Activated CD4-positive, alpha-beta T cell treated with anti-CD3 and anti-CD28 coated beads, Interleukin-2, amount 10 ng/mL, durations not matched to agents 24 days and 14 days (primary cell): ENCODE data around the gene SULT1C4. TPM values are rescaled to one million over a fixed set of nuclear protein-coding genes. Genes with fewer than 3 reads are reported as not detected.
"Not testable (repeated sequence)": the region's sequence is repeated elsewhere in the genome, so short reads cannot be mapped to it uniquely, and the experiment has no call there.

Experiments used
- DNase-seq: peaks from one replicate; pipeline ENCODE4 v3.0.0; 2022
- H3K27ac Mint-ChIP-seq: one replicate; pipeline ENCODE4 v1.8.0; 2022; ENCODE audit warnings: mild to moderate bottlenecking, mixed read lengths
- H3K27me3 Mint-ChIP-seq: one replicate; pipeline ENCODE4 v1.8.0; 2022; ENCODE audit warnings: mixed read lengths
- H3K36me3 Mint-ChIP-seq: one replicate; pipeline ENCODE4 v1.8.0; 2022; ENCODE audit warnings: low read depth, mild to moderate bottlenecking, mixed read lengths
- H3K4me1 Mint-ChIP-seq: one replicate; pipeline ENCODE4 v1.8.0; 2021; ENCODE audit warnings: mixed read lengths
- H3K4me3 Mint-ChIP-seq: one replicate; pipeline ENCODE4 v1.8.0; 2022; ENCODE audit warnings: mild to moderate bottlenecking, moderate library complexity, mixed read lengths
- H3K9me3 Mint-ChIP-seq: one replicate; pipeline ENCODE4 v1.8.0; 2021; ENCODE audit warnings: mixed read lengths
- intact Hi-C: fragments of 100-400 bp; cut with micrococcal nuclease; formaldehyde crosslinking; loops from one replicate; pipeline ENCODE4 v1.15.1; 2023
- total RNA-seq: library from RNA; stranded (reverse); gene quantifications from 2 replicates; pipeline ENCODE4 v1.2.3, GENCODE V29; 2022

Gene SULT1C4
- not detected in 2 replicates for total RNA-seq

DNA sequence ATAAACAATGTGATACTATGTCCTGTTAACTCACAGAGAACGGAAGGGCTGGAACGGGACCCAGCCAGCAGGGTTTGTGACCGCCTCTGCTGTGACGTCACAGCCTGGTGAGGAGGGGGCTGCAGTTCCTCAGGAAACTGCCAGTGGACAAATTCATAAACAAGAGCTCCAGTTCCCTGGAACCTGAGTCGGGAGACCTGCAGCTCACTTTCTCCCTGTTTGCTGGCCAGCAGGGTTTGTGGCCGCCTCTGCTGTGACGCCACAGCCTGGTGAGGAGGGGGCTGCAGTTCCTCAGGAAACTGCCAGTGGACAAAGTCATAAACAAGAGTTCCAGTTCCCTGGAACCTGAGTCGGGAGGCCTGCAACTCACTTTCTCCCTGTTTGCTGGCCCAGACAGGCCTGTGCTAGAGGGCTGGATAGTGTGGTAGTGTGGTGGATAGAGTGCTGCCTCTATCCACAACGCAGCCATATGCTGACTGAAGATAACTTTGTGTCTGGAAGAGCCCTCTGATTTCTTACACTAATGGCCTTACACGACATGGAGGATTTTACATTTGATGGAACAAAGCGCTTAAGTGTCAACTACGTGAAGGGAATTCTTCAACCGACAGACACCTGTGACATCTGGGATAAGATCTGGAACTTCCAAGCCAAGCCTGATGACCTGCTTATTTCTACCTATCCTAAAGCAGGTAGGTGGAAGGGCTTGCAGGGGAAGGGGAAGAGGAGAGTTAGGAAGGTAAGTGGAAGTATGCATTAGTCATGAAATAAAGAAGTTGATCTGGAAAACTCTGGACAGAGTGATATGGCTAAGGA lies at the start of gene SULT1C4:
TSS of gene SULT1C4 (plus strand) at position 140 of the 816 bp plus-strand sequence. CDS start at position 524, 384 bp downstream.
- H3K4me3 Mint-ChIP-seq, result no peak within 1 kb of the TSS
- H3K27me3 Mint-ChIP-seq, result peaks cover 12% of the 10 kb centered on the region
- no peaks in the 10 kb centered on the region for H3K9me3 Mint-ChIP-seq
- H3K4me1 Mint-ChIP-seq, result no peaks in the 10 kb centered on the region
- intact Hi-C loops, result no loop called here
- H3K27ac Mint-ChIP-seq, result no peak within 1 kb of the TSS
- no peaks in the 10 kb centered on the region for H3K36me3 Mint-ChIP-seq
- DNase-seq, result no peak

DNA sequence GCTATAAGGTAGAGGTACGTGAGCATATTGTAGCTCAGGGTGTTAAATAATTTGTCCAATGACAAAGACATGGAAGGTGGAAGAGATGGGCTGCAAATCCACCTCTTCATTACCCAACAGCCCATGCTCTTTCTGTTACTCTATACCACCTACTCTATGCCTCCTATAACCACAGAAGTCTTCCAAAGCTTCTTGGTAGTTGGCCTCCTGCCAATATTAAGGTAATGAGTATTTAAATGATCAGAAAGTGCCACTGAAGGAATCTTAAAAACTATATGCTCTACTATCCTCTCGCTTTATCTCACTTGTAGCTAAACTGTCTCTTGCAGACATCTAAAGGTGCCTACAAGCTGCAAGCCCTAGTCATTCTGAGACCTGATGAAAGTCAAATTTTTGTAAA lies 48.0 kb upstream of the SULT1C4 start:
- intact Hi-C loops, result no loop called here
- Mint-ChIP-seq H3K27ac (no peak overlapping the region), H3K27me3 (peaks cover 5% of the 10 kb centered on the region), H3K36me3 (no peaks in the 10 kb centered on the region), H3K4me1 (no peaks in the 10 kb centered on the region), H3K4me3 (no peak overlapping the region), H3K9me3 (no peaks in the 10 kb centered on the region)
- DNase-seq, result no peak

DNA sequence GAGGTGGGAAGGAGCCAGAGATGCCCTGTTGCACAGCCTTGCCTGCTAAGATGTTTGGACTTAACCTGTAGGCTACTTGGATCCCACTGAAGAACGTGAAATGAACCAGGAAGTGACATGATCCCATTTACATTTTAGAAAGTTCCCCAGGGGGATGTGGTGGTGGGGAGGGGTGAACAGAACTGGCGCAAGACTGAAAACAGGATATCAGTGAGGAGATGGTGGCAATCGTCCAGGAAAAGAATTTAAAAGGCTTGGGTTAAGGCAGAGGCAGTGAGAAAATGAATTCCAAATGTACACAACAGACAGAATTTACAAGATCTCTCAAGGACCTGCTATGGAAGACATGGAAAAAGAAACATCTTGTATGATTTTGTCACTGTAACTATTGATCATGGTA lies 46.8 kb upstream of the SULT1C4 start:
- H3K9me3 Mint-ChIP-seq, result no peaks in the 10 kb centered on the region
- DNase-seq, result no peak
- H3K4me1 Mint-ChIP-seq, result no peaks in the 10 kb centered on the region
- peaks cover 7% of the 10 kb centered on the region for H3K27me3 Mint-ChIP-seq
- no peaks in the 10 kb centered on the region for H3K36me3 Mint-ChIP-seq
- no peak overlapping the region for H3K27ac Mint-ChIP-seq
- intact Hi-C loops, result no loop called here
- H3K4me3 Mint-ChIP-seq, result no peak overlapping the region

DNA sequence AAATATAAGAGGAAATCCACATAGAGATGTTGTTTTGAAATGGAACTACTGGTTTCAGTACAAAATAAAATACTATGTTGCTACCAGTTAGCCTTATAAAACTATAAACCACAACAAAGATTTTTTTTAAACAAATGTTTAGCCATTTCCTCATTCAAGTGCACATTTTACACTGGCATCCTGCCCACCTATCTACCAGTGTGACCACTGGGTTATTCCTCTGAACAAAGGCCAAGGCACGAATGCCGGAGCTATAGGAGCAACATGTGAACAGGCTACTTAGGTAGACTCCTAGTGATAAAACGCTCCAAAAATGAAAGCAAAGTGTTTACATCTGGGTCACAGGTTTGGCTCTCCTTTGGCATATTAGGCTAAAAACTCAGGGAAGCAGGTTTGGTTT lies 31.8 kb upstream of the SULT1C4 start:
- H3K4me3 Mint-ChIP-seq, result no peak overlapping the region
- intact Hi-C loops, result no loop called here
- peaks cover 20% of the 10 kb centered on the region for H3K27me3 Mint-ChIP-seq
- H3K9me3 Mint-ChIP-seq, result no peaks in the 10 kb centered on the region
- no peaks in the 10 kb centered on the region for H3K4me1 Mint-ChIP-seq
- no peaks in the 10 kb centered on the region for H3K36me3 Mint-ChIP-seq
- no peak overlapping the region for H3K27ac Mint-ChIP-seq
- DNase-seq, result no peak

DNA sequence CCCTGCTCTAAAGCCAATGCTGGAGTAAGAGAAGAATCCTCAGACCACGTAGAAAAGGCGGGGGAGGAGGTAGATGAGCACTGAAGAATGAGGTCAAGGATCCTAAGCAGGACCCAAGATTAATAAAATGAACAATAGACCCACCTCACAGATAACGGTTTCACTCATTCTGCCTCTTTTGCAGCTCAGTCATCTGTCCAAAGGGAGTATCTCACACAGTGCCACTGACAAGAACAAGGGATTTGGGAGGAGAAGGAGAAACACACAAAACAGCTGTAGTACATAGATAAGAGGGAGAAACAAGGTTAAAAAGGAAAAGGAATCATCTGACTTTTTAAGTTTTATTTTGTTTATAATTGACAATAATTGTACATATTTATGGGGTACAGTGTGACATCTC lies 30.9 kb upstream of the SULT1C4 start:
- Mint-ChIP-seq H3K4me1 (no peaks in the 10 kb centered on the region), H3K4me3 (no peak overlapping the region)
- intact Hi-C loops, result no loop called here

DNA sequence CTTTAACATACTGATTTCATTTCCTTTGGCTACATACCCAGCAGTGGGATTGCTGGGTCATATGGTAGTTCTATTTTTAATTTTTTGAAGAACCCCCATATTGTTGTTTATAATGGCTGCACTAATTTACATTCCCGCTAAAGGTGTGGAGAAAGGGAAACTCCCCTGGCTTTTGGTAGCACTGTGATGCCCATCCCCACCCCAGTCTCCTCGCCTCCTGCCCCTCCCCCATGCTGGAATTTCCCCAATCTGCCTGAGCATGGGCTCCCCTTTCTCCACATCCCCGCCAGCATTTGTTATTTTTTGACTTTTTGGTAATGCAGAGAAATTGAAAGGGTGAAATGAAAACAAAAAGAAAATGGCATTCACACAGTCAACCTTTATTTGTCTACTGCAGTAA lies 30.0 kb upstream of the SULT1C4 start:
- H3K4me3 Mint-ChIP-seq, result no peak overlapping the region
- H3K9me3 Mint-ChIP-seq, result no peaks in the 10 kb centered on the region
- H3K4me1 Mint-ChIP-seq, result no peaks in the 10 kb centered on the region
- H3K27me3 Mint-ChIP-seq, result peaks cover 16% of the 10 kb centered on the region
- H3K36me3 Mint-ChIP-seq, result no peaks in the 10 kb centered on the region
- H3K27ac Mint-ChIP-seq, result no peak overlapping the region
- no peak for DNase-seq
- intact Hi-C loops, result no loop called here

More for the DNA sequence above, 30.9 kb upstream of the SULT1C4 start:
- H3K27ac Mint-ChIP-seq, result no peak overlapping the region
- no peak for DNase-seq
- H3K9me3 Mint-ChIP-seq, result no peaks in the 10 kb centered on the region
- H3K36me3 Mint-ChIP-seq, result no peaks in the 10 kb centered on the region
- H3K27me3 Mint-ChIP-seq, result peaks cover 22% of the 10 kb centered on the region

DNA sequence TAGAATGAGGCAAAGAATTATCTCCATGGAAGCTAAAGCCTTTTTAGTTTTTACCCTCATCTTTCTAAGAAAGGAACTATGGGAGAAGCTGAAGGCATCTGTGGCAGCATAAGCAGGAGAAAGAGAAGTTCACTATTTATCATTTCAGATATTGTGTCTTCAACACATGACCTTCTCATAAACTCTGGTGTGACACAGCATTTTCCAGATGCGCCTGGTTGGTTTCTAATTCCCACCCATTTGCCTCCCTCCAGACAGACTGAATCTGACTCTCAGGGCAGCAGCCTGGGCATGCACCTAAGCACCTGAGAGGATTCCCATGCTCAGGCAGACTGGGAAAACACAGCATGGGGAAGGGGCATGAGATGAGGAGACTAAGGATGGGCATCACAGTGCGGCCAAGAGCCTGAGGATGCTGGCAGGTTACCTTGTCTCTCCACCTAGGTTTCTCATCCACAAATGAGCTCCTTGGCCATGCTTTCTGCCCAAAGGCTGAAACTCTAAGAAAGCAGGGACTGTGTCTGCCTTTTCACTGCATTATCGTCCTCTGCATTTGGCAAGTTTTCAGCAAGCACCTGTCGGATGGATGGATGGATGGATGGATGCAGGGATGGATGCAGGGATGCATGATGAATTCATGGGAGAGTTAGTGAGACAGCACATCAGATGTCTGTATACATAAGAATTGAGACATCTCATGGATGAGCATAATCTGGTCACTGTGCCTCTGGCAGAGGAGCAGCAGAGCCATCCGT lies 28.8 kb upstream of the SULT1C4 start:
- Mint-ChIP-seq H3K9me3 (no peaks in the 10 kb centered on the region), H3K36me3 (no peaks in the 10 kb centered on the region), H3K4me1 (no peaks in the 10 kb centered on the region), H3K4me3 (no peak overlapping the region), H3K27me3 (peaks cover 10% of the 10 kb centered on the region), H3K27ac (no peak overlapping the region)
- intact Hi-C loops, result no loop called here
- no peak for DNase-seq

DNA sequence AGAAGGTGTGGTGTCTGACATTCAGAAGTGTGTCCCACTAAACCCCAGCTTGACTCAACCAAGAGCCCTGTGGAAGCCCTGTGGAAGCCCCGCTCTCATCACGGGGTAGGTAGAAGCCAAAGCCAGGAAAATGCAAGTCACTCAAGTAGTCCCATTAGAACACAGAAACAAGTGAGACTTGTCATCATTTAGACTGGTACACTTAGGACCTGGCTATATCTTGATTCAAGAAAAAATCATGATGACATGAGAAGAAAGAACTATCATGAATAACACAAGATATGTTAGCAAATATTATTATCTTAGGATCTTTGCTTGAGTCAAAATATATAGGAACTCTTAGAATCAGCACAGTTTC lies 28.2 kb upstream of the SULT1C4 start:
- no peaks in the 10 kb centered on the region for H3K4me1 Mint-ChIP-seq
- no peak overlapping the region for H3K27ac Mint-ChIP-seq
- intact Hi-C loops, result no loop called here
- no peaks in the 10 kb centered on the region for H3K36me3 Mint-ChIP-seq
- H3K4me3 Mint-ChIP-seq, result no peak overlapping the region
- peaks cover 12% of the 10 kb centered on the region for H3K27me3 Mint-ChIP-seq
- DNase-seq, result no peak
- no peaks in the 10 kb centered on the region for H3K9me3 Mint-ChIP-seq

DNA sequence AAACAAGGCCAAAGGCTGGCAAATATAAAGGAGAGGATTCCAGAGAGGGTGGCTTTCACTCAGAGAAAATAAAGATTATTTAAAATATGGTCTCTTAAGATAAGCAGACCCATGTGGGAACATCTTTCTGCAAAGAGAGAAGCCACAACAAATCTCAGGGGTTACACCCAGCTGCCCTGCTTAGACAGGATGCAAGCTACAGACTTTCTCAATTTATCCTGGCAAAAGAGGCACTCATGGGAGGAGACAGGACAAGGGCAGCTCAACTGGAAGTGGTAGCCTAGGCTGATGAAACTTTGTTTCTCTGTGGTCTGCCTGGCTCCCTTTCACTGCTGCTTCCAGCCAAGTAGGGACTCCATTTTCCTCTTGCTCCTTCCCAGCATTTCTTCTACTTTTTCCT lies 25.9 kb upstream of the SULT1C4 start:
- Mint-ChIP-seq H3K4me3 (no peak overlapping the region), H3K27me3 (peaks cover 12% of the 10 kb centered on the region), H3K9me3 (no peaks in the 10 kb centered on the region), H3K4me1 (no peaks in the 10 kb centered on the region), H3K36me3 (no peaks in the 10 kb centered on the region), H3K27ac (no peak overlapping the region)
- no peak for DNase-seq
- intact Hi-C loops, result no loop called here

DNA sequence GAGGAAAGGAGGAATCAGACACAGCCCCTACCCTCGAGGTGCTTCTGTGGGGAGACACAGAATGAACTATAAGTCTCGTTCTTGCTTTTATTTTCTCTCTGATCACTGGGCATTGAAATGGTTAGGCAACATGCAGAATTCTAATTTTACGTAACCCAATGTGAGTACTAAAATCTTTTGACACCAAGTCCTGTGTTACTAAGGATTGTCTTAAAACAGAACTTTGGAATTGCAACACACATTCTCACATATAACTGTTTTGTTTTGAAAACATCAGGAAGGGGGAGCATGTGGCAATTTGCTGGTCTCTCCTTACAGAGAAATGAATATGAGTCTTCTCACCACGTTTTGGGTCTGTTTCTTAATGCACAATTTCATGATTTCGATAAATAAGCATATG lies 23.6 kb upstream of the SULT1C4 start:
- Mint-ChIP-seq H3K36me3 (no peaks in the 10 kb centered on the region), H3K4me1 (no peaks in the 10 kb centered on the region), H3K4me3 (no peak overlapping the region), H3K27me3 (peaks cover 17% of the 10 kb centered on the region), H3K27ac (no peak overlapping the region), H3K9me3 (no peaks in the 10 kb centered on the region)
- no peak for DNase-seq
- intact Hi-C loops, result no loop called here

DNA sequence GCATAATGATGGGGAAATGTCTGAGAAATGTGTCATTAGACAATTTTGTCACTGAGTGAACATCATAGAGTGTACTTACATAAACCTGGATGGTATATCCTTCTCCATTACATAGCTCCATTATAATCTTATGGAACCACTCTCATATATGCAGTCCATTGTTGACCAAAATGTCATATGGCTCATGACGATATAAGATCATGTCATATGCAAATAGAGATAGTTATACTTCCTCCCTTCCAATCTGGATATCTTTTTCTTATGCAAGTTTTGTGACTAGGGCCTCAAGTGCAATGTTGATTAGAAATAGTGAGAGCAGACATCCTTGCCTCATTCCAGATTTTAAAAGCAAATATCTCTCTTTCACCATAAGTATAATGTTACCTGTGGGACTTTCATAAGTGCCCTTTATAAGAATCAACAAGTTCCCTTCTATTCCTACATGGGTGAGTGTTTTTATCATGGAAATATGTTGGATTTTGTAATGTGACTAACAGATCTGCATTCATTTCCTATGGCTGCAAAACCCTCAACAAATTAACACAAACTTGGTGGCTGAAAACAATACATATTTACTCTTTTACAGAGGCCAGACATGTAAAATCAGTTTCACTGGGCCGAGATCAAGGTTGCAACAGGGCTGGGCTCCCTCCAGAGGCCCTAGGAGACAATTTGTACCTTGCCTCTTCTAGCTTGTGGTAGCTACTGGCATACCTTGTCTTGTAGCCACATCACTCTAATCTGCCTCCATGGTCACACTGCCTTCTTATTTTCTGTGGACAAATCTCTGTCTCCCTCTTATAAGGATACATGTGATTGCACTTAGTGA lies 21.6 kb upstream of the SULT1C4 start:
- no peaks in the 10 kb centered on the region for H3K4me1 Mint-ChIP-seq
- H3K36me3 Mint-ChIP-seq, result no peaks in the 10 kb centered on the region
- intact Hi-C loops, result no loop called here
- H3K27ac Mint-ChIP-seq, result no peak overlapping the region
- peaks cover 20% of the 10 kb centered on the region for H3K27me3 Mint-ChIP-seq
- DNase-seq, result no peak
- H3K9me3 Mint-ChIP-seq, result no peaks in the 10 kb centered on the region
- no peak overlapping the region for H3K4me3 Mint-ChIP-seq

DNA sequence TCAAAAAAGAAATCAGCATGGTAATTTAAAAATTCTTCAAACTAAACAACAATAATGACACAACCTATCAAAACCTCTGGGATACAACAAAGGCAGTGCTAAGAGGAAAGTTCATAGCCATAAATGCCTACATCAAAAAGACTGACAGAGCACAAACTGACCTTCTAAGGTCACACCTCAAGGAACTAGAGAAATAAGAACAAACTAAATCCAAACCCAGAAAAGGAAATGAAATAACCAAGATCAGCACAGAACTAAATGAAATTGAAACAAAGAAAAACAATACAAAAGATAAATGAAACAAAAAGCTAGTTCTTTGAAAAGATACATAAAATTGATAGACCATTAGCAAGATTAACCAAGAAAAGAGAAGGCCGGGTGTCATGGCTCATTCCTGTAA lies 18.4 kb upstream of the SULT1C4 start:
- H3K4me1 Mint-ChIP-seq, DNase-seq, intact Hi-C loops, H3K9me3 Mint-ChIP-seq, H3K27ac Mint-ChIP-seq, H3K36me3 Mint-ChIP-seq, H3K4me3 Mint-ChIP-seq: not testable (repeated sequence)
- peaks cover 19% of the 10 kb centered on the region for H3K27me3 Mint-ChIP-seq

DNA sequence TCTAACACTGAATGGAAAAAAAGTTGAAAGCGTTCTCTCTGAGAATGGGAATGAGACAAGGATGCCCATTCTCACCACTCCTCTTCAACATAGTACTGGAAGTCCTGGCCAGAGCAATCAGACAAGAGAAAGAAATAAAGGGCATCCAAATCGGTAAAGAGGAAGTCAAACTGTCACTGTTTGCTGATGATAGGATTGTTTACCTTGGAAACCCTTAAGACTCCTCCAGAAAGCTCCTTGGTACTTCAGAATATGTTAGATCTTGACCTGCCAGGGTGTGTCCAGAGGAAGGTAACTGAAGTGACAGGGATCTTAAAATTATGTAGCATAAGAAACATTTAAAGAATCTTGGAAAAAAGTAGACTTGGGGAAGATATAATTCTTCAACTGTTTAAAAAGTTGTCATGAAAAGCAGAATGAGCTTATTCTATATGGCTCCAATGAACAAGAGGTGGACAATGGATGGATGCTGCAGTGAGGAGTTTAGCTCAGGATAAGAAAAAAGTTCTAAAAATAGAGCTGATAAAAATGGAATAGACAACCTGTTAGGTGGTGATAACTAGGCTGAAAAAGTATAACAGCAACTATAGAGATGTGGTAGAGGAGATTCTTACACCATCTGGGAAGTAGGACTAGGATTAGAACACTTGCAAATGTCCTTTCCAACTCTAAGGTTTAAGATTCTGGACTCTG lies 16.8 kb upstream of the SULT1C4 start:
- H3K27me3 Mint-ChIP-seq, result peaks cover 20% of the 10 kb centered on the region
- H3K36me3 Mint-ChIP-seq, result no peaks in the 10 kb centered on the region
- H3K4me3 Mint-ChIP-seq, result no peak overlapping the region
- no peak overlapping the region for H3K27ac Mint-ChIP-seq
- H3K4me1 Mint-ChIP-seq, result no peaks in the 10 kb centered on the region
- no peak for DNase-seq
- H3K9me3 Mint-ChIP-seq, result no peaks in the 10 kb centered on the region
- intact Hi-C loops, result no loop called here
